ENCODE results near the gene MMEL1.

GRCh38 chr1:2617971-2618470, 14.8 kb downstream of the MMEL1 start:
- TF ChIP-seq POLR2A (IDR thresholded peaks at IDR 0.05; ENCODE audit: low read depth) (no peak), CTCF (IDR thresholded peaks at IDR 0.05) (no peak), POLR2AphosphoS5 (IDR thresholded peaks at IDR 0.05) (no peak)
